Cardiac septum (tissue), 1 donor: ENCODE data around the gene MXRA7. TPM values are rescaled to one million over a fixed set of nuclear protein-coding genes. Genes with fewer than 3 reads are reported as not detected.
A peak's percentile ranks its signal among the peaks of the same experiment; 100 is the strongest.
"Not testable (repeated sequence)": the region's sequence is repeated elsewhere in the genome, so short reads cannot be mapped to it uniquely, and the experiment has no call there.

ENCODE experiments used
- DNase-seq: peaks from one replicate; pipeline ENCODE4 v3.0.0-alpha.2; 2020; ENCODE audit warnings: low spot score
- intact Hi-C: fragments of 100-400 bp; cut with DNase I; formaldehyde crosslinking; loops from one replicate; pipeline ENCODE4 v1.14.0; 2022
- total RNA-seq: library from RNA; stranded (reverse); fragmentation: NEBNext Ultra II Directional; extraction: Animal tissue kit (Norgen Biotek cat#: 25700); gene quantifications from one replicate; pipeline ENCODE4 v1.2.1, GENCODE V29; 2021
- donor health status: DM: no; HTN: no; CAD: no.

Gene MXRA7
- total RNA-seq, 1 donor from 2014 or later = 666 TPM

- intact Hi-C loops = loop anchor here (1.0 kb wide), 1 partner anchor 10 kb away; the partner anchor contains the start of genes JMJD6 and METTL23
- DNase-seq = peak; percentile 91
These were observed 25.8 kb upstream of the MXRA7 start for GRCh38 chr17:76736349-76737081.

GRCh38 chr17:76735586-76736348, 25.0 kb upstream of the MXRA7 start:
- intact Hi-C loops = no loop called here
- no peak for DNase-seq

- intact Hi-C loops = no loop called here
- DNase-seq = no peak
These were observed 24.2 kb upstream of the MXRA7 start for GRCh38 chr17:76735006-76735405.

GRCh38 chr17:76734080-76734840, 23.5 kb upstream of the MXRA7 start:
- intact Hi-C loops = no loop called here

GRCh38 chr17:76733618-76733957, 22.8 kb upstream of the MXRA7 start:
- intact Hi-C loops = no loop called here
- DNase-seq = no peak

More at GRCh38 chr17:76734080-76734840, 23.5 kb upstream of the MXRA7 start:
- no peak for DNase-seq

GRCh38 chr17:76732734-76733617, 22.2 kb upstream of the MXRA7 start:
- DNase-seq = no peak
- intact Hi-C loops = no loop called here

- intact Hi-C loops, DNase-seq: not testable (repeated sequence)
These were observed 21.3 kb upstream of the MXRA7 start for GRCh38 chr17:76731800-76732733.

GRCh38 chr17:76727745-76728456, 17.1 kb upstream of the MXRA7 start:
- intact Hi-C loops = no loop called here
- no peak for DNase-seq

GRCh38 chr17:76726776-76727718, 16.3 kb upstream of the MXRA7 start, which contains the start of gene METTL23:
Gene METTL23 (plus strand): TSS chr17:76726839. CDS start chr17:76729711, 2,872 bp downstream.
- peak; percentile 94 for DNase-seq
- intact Hi-C loops = loop anchor here (1.0 kb wide), 1 partner anchor 10 kb away; the partner anchor contains the start of gene SRSF2

- DNase-seq = peak; percentile 98
- intact Hi-C loops = loop anchor here (1.0 kb wide), 1 partner anchor 11 kb away; the partner anchor contains the start of gene SRSF2
These were observed 15.5 kb upstream of the MXRA7 start, which contains the start of gene JMJD6 for GRCh38 chr17:76726231-76726775. Gene JMJD6 (minus strand): TSS chr17:76726606. CDS start chr17:76726475, 131 bp downstream.

- DNase-seq = peak; percentile 87
- intact Hi-C loops = loop anchor here (1.0 kb wide), 1 partner anchor 12 kb away; the partner anchor contains the start of gene SRSF2
These were observed 14.9 kb upstream of the MXRA7 start for GRCh38 chr17:76725580-76726230.

- no peak for DNase-seq
- intact Hi-C loops = no loop called here
These were observed 13.0 kb upstream of the MXRA7 start for GRCh38 chr17:76723812-76724211.

- DNase-seq, intact Hi-C loops: not testable (repeated sequence)
These were observed 12.2 kb upstream of the MXRA7 start for GRCh38 chr17:76722977-76723376.

- intact Hi-C loops = no loop called here
- no peak for DNase-seq
These were observed 11.5 kb upstream of the MXRA7 start for GRCh38 chr17:76722279-76722678.

- intact Hi-C loops = no loop called here
- DNase-seq = no peak
These were observed 10.7 kb upstream of the MXRA7 start for GRCh38 chr17:76721463-76721862.
